ENCODE data around the gene NFATC2.

- TF ChIP-seq, protein P1, sequence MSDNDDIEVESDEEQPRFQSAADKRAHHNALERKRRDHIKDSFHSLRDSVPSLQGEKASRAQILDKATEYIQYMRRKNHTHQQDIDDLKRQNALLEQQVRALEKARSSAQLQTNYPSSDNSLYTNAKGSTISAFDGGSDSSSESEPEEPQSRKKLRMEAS (IDR thresholded peaks at IDR 0.05; ENCODE audit: low read depth): no peak
- TF ChIP-seq CHD2 (IDR thresholded peaks at IDR 0.05; ENCODE audit: low read length, partially characterized antibody): no peak
- TF ChIP-seq USF2 (IDR thresholded peaks at IDR 0.05; ENCODE audit: borderline replicate concordance, low read depth, low read length): no peak
- TF ChIP-seq TCF12 (IDR thresholded peaks at IDR 0.05): no peak
- no peak for TF ChIP-seq ELF1 (IDR thresholded peaks at IDR 0.05)
- no peak for TF ChIP-seq YY1 (IDR thresholded peaks at IDR 0.05; ENCODE audit: low read depth)
- no peak for TF ChIP-seq EZH2phosphoT487 (IDR thresholded peaks at IDR 0.05; ENCODE audit: borderline replicate concordance, low read depth)
- TF ChIP-seq, protein P2, sequence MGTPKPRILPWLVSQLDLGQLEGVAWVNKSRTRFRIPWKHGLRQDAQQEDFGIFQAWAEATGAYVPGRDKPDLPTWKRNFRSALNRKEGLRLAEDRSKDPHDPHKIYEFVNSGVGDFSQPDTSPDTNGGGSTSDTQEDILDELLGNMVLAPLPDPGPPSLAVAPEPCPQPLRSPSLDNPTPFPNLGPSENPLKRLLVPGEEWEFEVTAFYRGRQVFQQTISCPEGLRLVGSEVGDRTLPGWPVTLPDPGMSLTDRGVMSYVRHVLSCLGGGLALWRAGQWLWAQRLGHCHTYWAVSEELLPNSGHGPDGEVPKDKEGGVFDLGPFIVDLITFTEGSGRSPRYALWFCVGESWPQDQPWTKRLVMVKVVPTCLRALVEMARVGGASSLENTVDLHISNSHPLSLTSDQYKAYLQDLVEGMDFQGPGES (IDR thresholded peaks at IDR 0.05; ENCODE audit: low read depth, low read length): no peak
- no peak for TF ChIP-seq RFX5 (IDR thresholded peaks at IDR 0.05; ENCODE audit: low read length)
- TF ChIP-seq CTCF (IDR thresholded peaks at IDR 0.05): no peak
Observed at GRCh38 chr20:51429696-51430095, 112.8 kb downstream of the NFATC2 start.
